GM23338 (cell line): Measurements from ENCODE around the gene SNRPN. TPM values are rescaled to one million over a fixed set of nuclear protein-coding genes. Genes with fewer than 3 reads are reported as not detected.

ENCODE experiments used
- ATAC-seq: fragments of 200-7000 bp; cut with Tn5 transposase; 3 replicates; pipeline ENCODE4 v1.9.1; 2020
- DNase-seq: peaks from one replicate; pipeline ENCODE4 v3.0.0-alpha.2; 2015; ENCODE audit warnings: low spot score
- H2AFZ ChIP-seq: fragments of 200-600 bp; sonication (generic); 2 replicates; pipeline ENCODE4 v1.8.0; 2016; ENCODE audit warnings: antibody characterized with exemption, mild to moderate bottlenecking, moderate library complexity
- H3F3A ChIP-seq: fragments of 200-600 bp; sonication (generic); replicated peaks from 2 replicates; pipeline ENCODE4 v1.8.0; 2017; ENCODE audit warnings: antibody characterized with exemption, mixed run types, low read depth
- H3K27ac ChIP-seq: fragments of 200-600 bp; sonication (generic); 2 replicates; pipeline ENCODE4 v1.6.1; 2016; ENCODE audit warnings: low read depth
- H3K27me3 ChIP-seq: fragments of 200-600 bp; sonication (generic); 2 replicates; pipeline ENCODE4 v1.8.0; 2016; ENCODE audit warnings: mild to moderate bottlenecking, mixed run types, moderate library complexity; ENCODE audit not compliant: insufficient read depth
- H3K36me3 ChIP-seq: fragments of 200-600 bp; sonication (generic); 2 replicates; pipeline ENCODE4 v1.8.0; 2016; ENCODE audit warnings: mild to moderate bottlenecking; ENCODE audit not compliant: insufficient read depth
- H3K4me1 ChIP-seq: fragments of 200-600 bp; sonication (generic); 2 replicates; pipeline ENCODE4 v1.8.0; 2016; ENCODE audit warnings: mild to moderate bottlenecking, moderate library complexity; ENCODE audit not compliant: insufficient read depth
- H3K4me2 ChIP-seq: fragments of 200-600 bp; sonication (generic); 2 replicates; pipeline ENCODE4 v1.7.1; 2017; ENCODE audit warnings: mixed run types
- H3K4me3 ChIP-seq: fragments of 200-600 bp; sonication (generic); 2 replicates; pipeline ENCODE4 v1.6.1; 2016; ENCODE audit warnings: mixed run types
- H3K79me2 ChIP-seq: fragments of 200-600 bp; sonication (generic); replicated peaks from 2 replicates; pipeline ENCODE4 v1.8.0; 2017; ENCODE audit warnings: mild to moderate bottlenecking; ENCODE audit not compliant: insufficient read depth
- H3K9me2 ChIP-seq: fragments of 200-600 bp; sonication (generic); 2 replicates; pipeline ENCODE4 v1.8.0; 2017; ENCODE audit not compliant: insufficient read depth
- H4K20me1 ChIP-seq: fragments of 200-600 bp; sonication (generic); replicated peaks from 2 replicates; pipeline ENCODE4 v1.8.0; 2017; ENCODE audit warnings: mild to moderate bottlenecking; ENCODE audit not compliant: insufficient read depth
- H3K27ac Mint-ChIP-seq: 2 replicates; pipeline ENCODE4 v1.8.0; 2020; ENCODE audit warnings: inconsistent platforms, mild to moderate bottlenecking, moderate library complexity, mixed read lengths
- H3K27me3 Mint-ChIP-seq: 3 replicates; pipeline ENCODE4 v1.8.0; 2022; ENCODE audit warnings: low read depth, mild to moderate bottlenecking, moderate library complexity, mixed read lengths, inconsistent platforms; ENCODE audit not compliant: insufficient read depth, poor library complexity
- H3K36me3 Mint-ChIP-seq: 3 replicates; pipeline ENCODE4 v1.8.0; 2021; ENCODE audit warnings: low read depth, mild to moderate bottlenecking, inconsistent platforms, moderate library complexity, mixed read lengths
- H3K4me1 Mint-ChIP-seq: 3 replicates; pipeline ENCODE4 v1.8.0; 2020; ENCODE audit warnings: mild to moderate bottlenecking, inconsistent platforms, mixed read lengths
- H3K4me3 Mint-ChIP-seq: 3 replicates; pipeline ENCODE4 v1.8.0; 2021; ENCODE audit warnings: moderate library complexity, mild to moderate bottlenecking, inconsistent platforms, mixed read lengths
- H3K9me3 Mint-ChIP-seq: 3 replicates; pipeline ENCODE4 v1.8.0; 2020; ENCODE audit warnings: moderate library complexity, mild to moderate bottlenecking, inconsistent platforms, mixed read lengths
- CREB1 ChIP-seq: fragments of 250-450 bp; sonication (Bioruptor Pico); IDR thresholded peaks from 2 replicates; pipeline ENCODE4 v1.5.0; 2020; ENCODE audit warnings: low read depth, mild to moderate bottlenecking, moderate library complexity
- EZH2 ChIP-seq: fragments of 200-600 bp; sonication (generic); IDR thresholded peaks from one replicate; pipeline ENCODE4 v1.8.0; 2017; ENCODE audit warnings: antibody characterized with exemption, mild to moderate bottlenecking, low read depth; ENCODE audit not compliant: unreplicated experiment
- JUNB ChIP-seq: IDR thresholded peaks from one replicate; pipeline ENCODE4 v1.6.1; 2016; ENCODE audit warnings: antibody characterized with exemption; ENCODE audit not compliant: unreplicated experiment
- ZNF114 ChIP-seq: fragments of 250-450 bp; sonication (Bioruptor Pico); IDR thresholded peaks from 2 replicates; pipeline ENCODE4 v1.5.0; 2020; ENCODE audit warnings: mild to moderate bottlenecking, moderate library complexity
- polyA plus RNA-seq: library from polyadenylated mRNA; unstranded; fragments of >200 nt; fragmentation: Nextera tagmentation; extraction: Ambion mirVana; gene quantifications from 2 replicates; pipeline ENCODE4 v1.2.1, GENCODE V29; 2016
- total RNA-seq: library from RNA; depleted of rRNA; stranded (reverse); fragments of >200 nt; shearing (Covaris generic); gene quantifications from 2 replicates; pipeline ENCODE4 v1.2.3, GENCODE V29; 2014
- TF ChIP-seq, protein P1 (sequence below): fragments of 250-450 bp; sonication (Bioruptor Pico); IDR thresholded peaks from 2 replicates; pipeline ENCODE4 v1.5.0; 2020; ENCODE audit warnings: mild to moderate bottlenecking, moderate library complexity

SNRPN gene
- total and polyA plus RNA-seq, 2 experiments from 2014 or later, result 919 to 966 TPM

DNA sequence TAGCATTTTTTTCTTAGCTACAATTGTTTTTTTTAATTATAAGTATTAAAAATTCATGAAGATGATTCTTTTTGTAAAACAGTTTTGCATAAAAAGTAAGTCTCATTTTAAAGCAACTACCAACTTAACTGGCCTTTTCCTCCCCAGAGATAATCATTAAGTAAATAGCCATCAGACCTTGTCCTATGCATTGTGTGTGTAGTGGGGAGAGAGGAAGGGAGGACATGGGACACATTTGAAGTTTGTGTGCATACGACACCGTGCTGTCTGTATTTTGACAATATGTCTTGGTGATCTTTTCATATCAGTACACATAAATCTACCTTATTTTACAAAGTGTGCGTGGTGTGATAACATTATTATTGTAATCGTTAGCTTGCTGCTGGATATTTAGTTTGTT, 8.1 kb downstream of the SNRPN start:
- Histone ChIP-seq H3K4me3 (no peak overlapping the region), H3K27me3 (no peaks in the 10 kb centered on the region), H3K9me2 (no peaks in the 10 kb centered on the region), H2AFZ (no peak overlapping the region), H3K27ac (no peak overlapping the region; the same call in 1 of the 2 replicates), H3K79me2 (peaks cover 100% of the 10 kb centered on the region), H3F3A (peaks cover 3% of the 10 kb centered on the region; the same call in 1 of the 2 replicates), H4K20me1 (peaks cover 30% of the 10 kb centered on the region), H3K4me1 (peaks cover 19% of the 10 kb centered on the region), H3K4me2 (no peak overlapping the region), H3K36me3 (peaks cover 67% of the 10 kb centered on the region)
- ATAC-seq, result no peak
- no peak for DNase-seq
- peaks cover 43% of the 10 kb centered on the region; the same call in 2 of the 3 replicates for H3K4me1 Mint-ChIP-seq
- H3K9me3 Mint-ChIP-seq, result peaks cover 60% of the 10 kb centered on the region
- H3K27me3 Mint-ChIP-seq, result peaks cover 7% of the 10 kb centered on the region
- no peak for TF ChIP-seq EZH2
- TF ChIP-seq, protein P1, sequence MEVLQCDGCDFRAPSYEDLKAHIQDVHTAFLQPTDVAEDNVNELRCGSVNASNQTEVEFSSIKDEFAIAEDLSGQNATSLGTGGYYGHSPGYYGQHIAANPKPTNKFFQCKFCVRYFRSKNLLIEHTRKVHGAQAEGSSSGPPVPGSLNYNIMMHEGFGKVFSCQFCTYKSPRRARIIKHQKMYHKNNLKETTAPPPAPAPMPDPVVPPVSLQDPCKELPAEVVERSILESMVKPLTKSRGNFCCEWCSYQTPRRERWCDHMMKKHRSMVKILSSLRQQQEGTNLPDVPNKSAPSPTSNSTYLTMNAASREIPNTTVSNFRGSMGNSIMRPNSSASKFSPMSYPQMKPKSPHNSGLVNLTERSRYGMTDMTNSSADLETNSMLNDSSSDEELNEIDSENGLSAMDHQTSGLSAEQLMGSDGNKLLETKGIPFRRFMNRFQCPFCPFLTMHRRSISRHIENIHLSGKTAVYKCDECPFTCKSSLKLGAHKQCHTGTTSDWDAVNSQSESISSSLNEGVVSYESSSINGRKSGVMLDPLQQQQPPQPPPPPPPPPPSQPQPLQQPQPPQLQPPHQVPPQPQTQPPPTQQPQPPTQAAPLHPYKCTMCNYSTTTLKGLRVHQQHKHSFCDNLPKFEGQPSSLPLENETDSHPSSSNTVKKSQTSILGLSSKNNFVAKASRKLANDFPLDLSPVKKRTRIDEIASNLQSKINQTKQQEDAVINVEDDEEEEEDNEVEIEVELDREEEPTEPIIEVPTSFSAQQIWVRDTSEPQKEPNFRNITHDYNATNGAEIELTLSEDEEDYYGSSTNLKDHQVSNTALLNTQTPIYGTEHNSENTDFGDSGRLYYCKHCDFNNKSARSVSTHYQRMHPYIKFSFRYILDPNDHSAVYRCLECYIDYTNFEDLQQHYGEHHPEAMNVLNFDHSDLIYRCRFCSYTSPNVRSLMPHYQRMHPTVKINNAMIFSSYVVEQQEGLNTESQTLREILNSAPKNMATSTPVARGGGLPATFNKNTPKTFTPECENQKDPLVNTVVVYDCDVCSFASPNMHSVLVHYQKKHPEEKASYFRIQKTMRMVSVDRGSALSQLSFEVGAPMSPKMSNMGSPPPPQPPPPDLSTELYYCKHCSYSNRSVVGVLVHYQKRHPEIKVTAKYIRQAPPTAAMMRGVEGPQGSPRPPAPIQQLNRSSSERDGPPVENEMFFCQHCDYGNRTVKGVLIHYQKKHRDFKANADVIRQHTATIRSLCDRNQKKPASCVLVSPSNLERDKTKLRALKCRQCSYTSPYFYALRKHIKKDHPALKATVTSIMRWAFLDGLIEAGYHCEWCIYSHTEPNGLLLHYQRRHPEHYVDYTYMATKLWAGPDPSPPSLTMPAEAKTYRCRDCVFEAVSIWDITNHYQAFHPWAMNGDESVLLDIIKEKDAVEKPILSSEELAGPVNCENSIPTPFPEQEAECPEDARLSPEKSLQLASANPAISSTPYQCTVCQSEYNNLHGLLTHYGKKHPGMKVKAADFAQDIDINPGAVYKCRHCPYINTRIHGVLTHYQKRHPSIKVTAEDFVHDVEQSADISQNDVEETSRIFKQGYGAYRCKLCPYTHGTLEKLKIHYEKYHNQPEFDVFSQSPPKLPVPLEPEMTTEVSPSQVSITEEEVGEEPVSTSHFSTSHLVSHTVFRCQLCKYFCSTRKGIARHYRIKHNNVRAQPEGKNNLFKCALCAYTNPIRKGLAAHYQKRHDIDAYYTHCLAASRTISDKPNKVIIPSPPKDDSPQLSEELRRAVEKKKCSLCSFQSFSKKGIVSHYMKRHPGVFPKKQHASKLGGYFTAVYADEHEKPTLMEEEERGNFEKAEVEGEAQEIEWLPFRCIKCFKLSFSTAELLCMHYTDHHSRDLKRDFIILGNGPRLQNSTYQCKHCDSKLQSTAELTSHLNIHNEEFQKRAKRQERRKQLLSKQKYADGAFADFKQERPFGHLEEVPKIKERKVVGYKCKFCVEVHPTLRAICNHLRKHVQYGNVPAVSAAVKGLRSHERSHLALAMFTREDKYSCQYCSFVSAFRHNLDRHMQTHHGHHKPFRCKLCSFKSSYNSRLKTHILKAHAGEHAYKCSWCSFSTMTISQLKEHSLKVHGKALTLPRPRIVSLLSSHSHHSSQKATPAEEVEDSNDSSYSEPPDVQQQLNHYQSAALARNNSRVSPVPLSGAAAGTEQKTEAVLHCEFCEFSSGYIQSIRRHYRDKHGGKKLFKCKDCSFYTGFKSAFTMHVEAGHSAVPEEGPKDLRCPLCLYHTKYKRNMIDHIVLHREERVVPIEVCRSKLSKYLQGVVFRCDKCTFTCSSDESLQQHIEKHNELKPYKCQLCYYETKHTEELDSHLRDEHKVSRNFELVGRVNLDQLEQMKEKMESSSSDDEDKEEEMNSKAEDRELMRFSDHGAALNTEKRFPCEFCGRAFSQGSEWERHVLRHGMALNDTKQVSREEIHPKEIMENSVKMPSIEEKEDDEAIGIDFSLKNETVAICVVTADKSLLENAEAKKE, result no peak
- no peak for TF ChIP-seq JUNB
- no peak overlapping the region; the same call in 1 of the 2 replicates for H3K27ac Mint-ChIP-seq
- peaks cover 96% of the 10 kb centered on the region for H3K36me3 Mint-ChIP-seq
- H3K4me3 Mint-ChIP-seq, result peak overlapping the region; percentile 25

DNA sequence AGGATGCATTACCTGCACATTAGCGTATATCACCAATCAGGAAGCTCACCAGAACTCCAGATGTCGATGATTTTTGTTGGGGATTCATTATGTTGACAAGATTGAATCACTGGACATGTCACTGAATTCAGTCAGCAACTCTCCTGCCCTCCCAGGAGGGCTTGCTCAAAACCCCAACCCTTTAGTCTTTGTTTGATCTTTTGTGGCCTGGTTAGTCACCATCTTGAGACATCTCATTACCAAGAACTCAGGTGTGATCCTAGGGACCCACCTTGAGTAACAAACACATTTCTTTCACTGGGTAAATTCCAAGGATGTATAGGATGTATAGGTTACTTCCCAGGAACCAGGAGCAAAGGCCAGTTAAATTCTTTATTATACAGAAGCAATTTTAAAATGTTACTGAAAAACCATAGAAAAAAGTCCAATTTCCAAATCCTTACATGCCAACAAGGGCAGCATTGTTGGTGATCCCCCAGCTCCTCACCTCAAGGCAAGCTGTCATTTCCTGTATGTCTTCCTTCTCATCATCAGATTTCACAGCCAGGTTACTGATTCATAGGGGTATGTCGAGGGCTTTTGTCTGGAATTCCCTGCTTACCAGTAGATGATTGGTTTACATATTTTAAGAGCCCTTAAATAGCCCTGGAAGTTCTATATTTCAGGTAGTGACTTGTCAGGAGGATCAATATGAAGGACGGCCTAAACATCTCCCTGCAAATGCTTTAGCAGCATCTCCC, 11.7 kb downstream of the SNRPN start:
- Histone ChIP-seq H3K36me3 (peaks cover 85% of the 10 kb centered on the region), H3K4me3 (no peak overlapping the region), H3F3A (0 out of 2 replicates have a peak, but pooled peaks cover 3% of the 10 kb centered on the region), H3K27ac (peak overlapping the region; percentile 27; the same call in 1 of the 2 replicates), H3K4me2 (no peak overlapping the region), H3K79me2 (peaks cover 100% of the 10 kb centered on the region), H3K27me3 (no peaks in the 10 kb centered on the region), H4K20me1 (peaks cover 25% of the 10 kb centered on the region), H2AFZ (no peak overlapping the region), H3K4me1 (no peaks in the 10 kb centered on the region; the same call in 1 of the 2 replicates), H3K9me2 (no peaks in the 10 kb centered on the region)
- Mint-ChIP-seq H3K9me3 (peaks cover 46% of the 10 kb centered on the region), H3K4me1 (peaks cover 31% of the 10 kb centered on the region; the same call in 2 of the 3 replicates), H3K27ac (0 out of 2 replicates have a peak overlapping the region, but pooled peaks have one; percentile 27), H3K4me3 (no peak overlapping the region), H3K27me3 (peaks cover 3% of the 10 kb centered on the region), H3K36me3 (peaks cover 96% of the 10 kb centered on the region)
- TF ChIP-seq CREB1, result no peak
- TF ChIP-seq ZNF114, result no peak
- ATAC-seq (no peak), DNase-seq (no peak)
